Measurements from ENCODE around the gene DLX5. TPM values are rescaled to one million over a fixed set of nuclear protein-coding genes. Genes with fewer than 3 reads are reported as not detected.

Gene DLX5
- total and polyA plus RNA-seq, 5 experiments from 2014 or later: not detected

Other genes starting within 250 kb of the DLX5 start
- not detected for gene DLX6, start 19.3 kb downstream of the DLX5 start, total RNA-seq
- not detected for gene DLX6, start 19.3 kb downstream of the DLX5 start, polyA plus RNA-seq
- gene SDHAF3, start 92.9 kb upstream of the DLX5 start, total RNA-seq: 10 to 100 TPM; 18.3 to 20.2 TPM
- 10 to 100 TPM; 51.6 to 70.9 (median 59.4) TPM for gene SDHAF3, start 92.9 kb upstream of the DLX5 start, polyA plus RNA-seq

Measured in naive thymus-derived CD8-positive, alpha-beta T cell (primary cell).